GM21447 (cell line): ENCODE results near the gene MT1E.
"Not testable (repeated sequence)": the region's sequence is repeated elsewhere in the genome, so short reads cannot be mapped to it uniquely, and the experiment has no call there.

Experiments used
- ATAC-seq: cut with Tn5 transposase; IDR thresholded peaks from one replicate; pipeline ENCODE4 v1.9.1; 2021; ENCODE audit not compliant: unreplicated experiment

The MT1E gene

GRCh38 chr16:56669840-56670619 lies 44.4 kb downstream of the MT1E start:
- no peak for ATAC-seq

DNA sequence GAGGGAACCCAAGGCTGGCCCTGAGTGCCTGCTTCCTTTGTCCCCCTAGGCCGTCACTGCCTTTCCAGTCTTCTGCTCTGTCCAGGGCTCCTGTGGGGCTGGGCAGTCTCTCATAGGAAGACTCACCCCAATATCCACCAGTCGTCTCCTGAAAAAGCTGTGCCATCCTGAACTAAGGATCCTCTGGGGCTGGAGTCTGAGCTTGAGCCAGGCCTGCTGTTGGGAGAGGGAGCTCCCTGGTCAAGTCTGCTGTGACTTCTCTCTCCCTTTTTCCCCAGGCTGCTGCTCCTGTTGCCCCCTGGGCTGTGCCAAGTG lies 45.0 kb downstream of the MT1E start:
- no peak for ATAC-seq

DNA sequence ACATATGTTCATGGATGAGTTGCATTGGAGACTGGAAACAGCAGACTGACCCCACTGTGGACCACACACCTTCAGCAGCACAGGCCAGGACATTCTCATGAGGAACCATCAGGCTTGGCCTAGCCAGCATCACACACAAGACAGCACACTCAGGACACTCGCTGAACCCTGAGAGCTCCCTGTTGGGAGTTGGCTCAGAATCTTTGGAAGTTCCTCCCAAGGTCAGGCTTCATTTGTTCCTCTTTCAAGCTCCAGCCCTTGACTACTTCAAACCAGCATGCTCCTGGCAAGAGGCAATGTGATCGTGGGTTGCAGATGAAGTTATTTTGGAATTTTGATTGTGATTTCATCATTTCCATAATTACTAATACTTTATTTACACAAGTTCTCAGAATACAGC lies 46.1 kb downstream of the MT1E start:
- ATAC-seq, result not testable (repeated sequence)

GRCh38 chr16:56672171-56672570 lies 46.6 kb downstream of the MT1E start:
- ATAC-seq, result not testable (repeated sequence)

- ATAC-seq, result no peak
Observed at GRCh38 chr16:56672761-56673536, 47.4 kb downstream of the MT1E start.

DNA sequence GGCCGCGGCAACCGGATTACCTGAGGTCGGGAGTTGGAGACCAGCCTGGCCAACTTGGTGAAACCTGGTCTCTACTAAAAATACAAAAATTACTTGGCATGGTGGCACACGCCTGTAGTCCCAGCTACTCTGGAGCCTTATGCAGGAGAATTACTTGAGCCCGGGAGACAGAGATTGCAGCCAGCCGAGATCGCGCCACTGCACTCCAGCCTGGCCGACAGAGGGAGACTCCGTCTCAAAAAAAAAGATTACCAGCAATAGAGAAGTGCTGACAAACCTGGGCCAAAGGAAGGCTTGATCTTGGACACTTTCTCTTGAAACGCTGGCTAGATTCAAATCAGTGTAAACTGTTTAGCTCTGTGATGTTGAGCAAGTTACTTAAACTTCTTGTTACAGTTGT lies 48.3 kb downstream of the MT1E start:
- no peak for ATAC-seq

DNA sequence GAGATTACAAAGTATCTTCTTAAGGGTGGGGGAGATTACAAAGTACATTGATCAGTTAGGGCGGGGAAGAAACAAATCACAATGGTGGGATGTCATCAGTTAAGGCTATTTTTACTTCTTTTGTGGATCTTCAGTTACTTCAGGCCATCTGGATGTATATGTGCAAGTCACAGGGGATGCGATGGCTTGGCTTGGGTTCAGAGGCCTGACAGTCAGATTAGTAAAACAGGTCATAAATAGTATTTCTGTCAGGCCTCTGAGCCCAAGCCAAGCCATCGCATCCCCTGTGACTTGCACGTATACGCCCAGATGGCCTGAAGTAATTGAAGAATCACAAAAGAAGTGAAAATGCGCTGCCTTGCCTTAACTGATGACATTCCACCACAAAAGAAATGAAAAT lies 49.0 kb downstream of the MT1E start:
- ATAC-seq, result not testable (repeated sequence)

DNA sequence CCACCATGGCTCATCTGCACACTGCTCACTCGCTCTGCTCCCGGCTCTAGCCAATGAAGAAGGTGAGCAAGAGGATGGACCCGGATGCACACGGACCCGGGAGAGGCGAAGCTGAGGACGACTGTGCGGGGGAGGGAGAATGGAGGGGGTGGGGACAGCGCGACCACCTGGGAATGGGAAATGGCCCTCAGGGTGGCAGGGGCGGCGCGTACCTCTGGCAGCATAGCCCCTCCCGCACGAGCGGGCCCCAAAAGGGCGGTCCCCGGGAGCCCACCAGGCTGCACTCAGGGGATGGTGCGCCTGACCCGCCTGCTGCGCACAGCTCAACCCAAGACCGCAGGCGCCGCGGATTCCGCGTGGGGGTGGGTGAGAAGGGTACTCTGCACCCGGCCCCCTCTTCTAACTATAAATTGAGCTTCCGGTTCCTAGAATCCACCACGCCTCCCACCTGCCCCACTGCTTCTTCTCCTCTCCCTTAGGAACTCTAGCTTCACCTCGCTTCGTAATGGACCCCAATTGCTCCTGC lies 50.2 kb downstream of the MT1E start:
- ATAC-seq, result no peak
